Panc1 (cell line): Measurements from ENCODE around the gene MAP2K7. TPM values are rescaled to one million over a fixed set of nuclear protein-coding genes. Genes with fewer than 3 reads are reported as not detected.

Source experiments
- ATAC-seq: fragments of 200-7000 bp; cut with Tn5 transposase; 2 replicates; pipeline ENCODE4 v1.9.1; 2020; ENCODE audit warnings: mild to moderate bottlenecking, moderate library complexity
- BruUV-seq: library from RNA; stranded (reverse); fragments of 400-500 nt; replicated peaks from 2 replicates; lab custom pipeline; 2021; lab: Mats Ljungman, UMichigan
- CTCF ChIA-PET: fragments of 300-600 bp; sonication (Branson Sonifier 250); formaldehyde crosslinking; loops from one replicate; lab custom pipeline; 2022; ENCODE audit warnings: antibody characterized with exemption; lab: Charles Lee
- POLR2A ChIA-PET: fragments of 300-600 bp; sonication (Branson Sonifier 250); formaldehyde crosslinking; loops from one replicate; lab custom pipeline; 2022; ENCODE audit warnings: antibody characterized with exemption; lab: Charles Lee
- DNase-seq: peaks from one replicate; pipeline ENCODE4 v3.0.0-alpha.2; 2010; ENCODE audit warnings: low read depth, low spot score
- H3K27ac ChIP-seq: 2 replicates; pipeline ENCODE4 v1.5.1; 2011; ENCODE audit warnings: mild to moderate bottlenecking, low read length, inconsistent platforms
- H3K27me3 ChIP-seq: fragments of 200-500 bp; sonication (Bioruptor generic); 2 replicates; pipeline ENCODE4 v1.6.0; 2014; ENCODE audit warnings: low read length, inconsistent platforms; ENCODE audit not compliant: control insufficient read depth, insufficient read depth
- H3K36me3 ChIP-seq: fragments of 200-500 bp; sonication (Bioruptor generic); 2 replicates; pipeline ENCODE4 v1.5.1; 2014; ENCODE audit warnings: inconsistent platforms, mild to moderate bottlenecking, low read length, moderate library complexity; ENCODE audit not compliant: control insufficient read depth, insufficient read depth
- H3K4me1 ChIP-seq: 2 replicates; pipeline ENCODE4 v1.5.1; 2011; ENCODE audit warnings: inconsistent platforms, mild to moderate bottlenecking, low read length, moderate library complexity; ENCODE audit not compliant: control insufficient read depth, insufficient read depth
- H3K4me3 ChIP-seq, 2 experiments: 2 replicates each; pipeline ENCODE4 v1.5.1; 2011 to 2012; ENCODE audit warnings: low read depth in 2 of 2, low read length in 2 of 2, mild to moderate bottlenecking in 2 of 2, inconsistent platforms in 1 of 2, moderate library complexity in 1 of 2
- H3K9me3 ChIP-seq: fragments of 200-500 bp; sonication (Bioruptor generic); 2 replicates; pipeline ENCODE4 v1.5.1; 2014; ENCODE audit warnings: low read depth, mild to moderate bottlenecking, inconsistent platforms, low read length, moderate library complexity; ENCODE audit not compliant: control insufficient read depth, insufficient read depth
- POLR2AphosphoS5 ChIP-seq: IDR thresholded peaks from 2 replicates; pipeline ENCODE4 v1.6.1; 2012; ENCODE audit warnings: mild to moderate bottlenecking, low read depth, low read length, moderate library complexity
- SIN3A ChIP-seq: IDR thresholded peaks from 2 replicates; pipeline ENCODE4 v1.6.1; 2012; ENCODE audit warnings: low read depth, mild to moderate bottlenecking, low read length, moderate library complexity, borderline replicate concordance; ENCODE audit not compliant: insufficient read depth
- TCF7L2 ChIP-seq: IDR thresholded peaks from 2 replicates; pipeline ENCODE4 v1.6.1; 2011; ENCODE audit warnings: mild to moderate bottlenecking, low read depth, low read length, inconsistent platforms
- in situ Hi-C: cut with HindIII; loops from 2 replicates; pipeline ENCODE4 v1.10.0; 2016; ENCODE audit warnings: low sequenced_read_pairs, low pct_unique_long_range_greater_than_20kb
- intact Hi-C: fragments of 100-400 bp; cut with micrococcal nuclease; formaldehyde crosslinking; loops from one replicate; pipeline ENCODE4 v1.10.0; 2022; ENCODE audit not compliant: unreplicated experiment
- total RNA-seq: library from RNA; stranded (reverse); gene quantifications from one replicate; pipeline ENCODE4 v1.2.1, GENCODE V29; 2021; ENCODE audit not compliant: unreplicated experiment
- TF ChIP-seq, protein P1 (sequence below), 2 experiments: IDR thresholded peaks; 2 replicates each; pipeline ENCODE4 v1.6.1; 2011 to 2012; ENCODE audit warnings: low read depth in 2 of 2, control low read depth in 1 of 2, low read length in 1 of 2, mild to moderate bottlenecking in 1 of 2, moderate library complexity in 1 of 2; ENCODE audit not compliant: insufficient read depth in 1 of 2
- TF ChIP-seq, protein P2 (sequence below): fragments of 450-650 bp; IDR thresholded peaks from 2 replicates; pipeline ENCODE4 v1.5.1; 2017; ENCODE audit warnings: mild to moderate bottlenecking

Gene MAP2K7
- total RNA-seq, 1 experiment from 2014 or later: 32.9 TPM

DNA sequence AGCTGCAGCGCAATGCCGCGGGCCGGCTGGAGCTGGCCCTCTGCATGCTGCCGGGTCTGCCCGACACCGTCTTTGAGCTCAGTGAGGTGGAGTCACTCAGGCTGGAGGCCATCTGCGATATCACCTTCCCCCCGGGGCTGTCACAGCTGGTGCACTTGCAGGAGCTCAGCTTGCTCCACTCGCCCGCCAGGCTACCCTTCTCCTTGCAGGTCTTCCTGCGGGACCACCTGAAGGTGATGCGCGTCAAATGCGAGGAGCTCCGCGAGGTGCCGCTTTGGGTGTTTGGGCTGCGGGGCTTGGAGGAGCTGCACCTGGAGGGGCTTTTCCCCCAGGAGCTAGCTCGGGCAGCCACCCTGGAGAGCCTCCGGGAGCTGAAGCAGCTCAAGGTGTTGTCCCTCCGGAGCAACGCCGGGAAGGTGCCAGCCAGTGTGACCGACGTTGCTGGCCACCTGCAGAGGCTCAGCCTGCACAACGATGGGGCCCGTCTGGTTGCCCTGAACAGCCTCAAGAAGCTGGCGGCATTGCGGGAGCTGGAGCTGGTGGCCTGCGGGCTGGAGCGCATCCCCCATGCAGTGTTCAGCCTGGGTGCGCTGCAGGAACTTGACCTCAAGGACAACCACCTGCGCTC, 3.8 kb upstream of the MAP2K7 start:
- no peaks in the 10 kb centered on the region for H3K27me3 ChIP-seq
- in situ Hi-C loops: no loop called here
- DNase-seq (no peak), ATAC-seq (no peak)
- POLR2A ChIA-PET: no interaction called here
- peaks cover under 1% of the 10 kb centered on the region; the same call in 1 of the 2 replicates for H3K4me1 ChIP-seq
- no TSS peak for BruUV-seq
- TF ChIP-seq SIN3A: no peak
- TF ChIP-seq TCF7L2: no peak
- no peak for TF ChIP-seq POLR2AphosphoS5
- TF ChIP-seq, protein P1, sequence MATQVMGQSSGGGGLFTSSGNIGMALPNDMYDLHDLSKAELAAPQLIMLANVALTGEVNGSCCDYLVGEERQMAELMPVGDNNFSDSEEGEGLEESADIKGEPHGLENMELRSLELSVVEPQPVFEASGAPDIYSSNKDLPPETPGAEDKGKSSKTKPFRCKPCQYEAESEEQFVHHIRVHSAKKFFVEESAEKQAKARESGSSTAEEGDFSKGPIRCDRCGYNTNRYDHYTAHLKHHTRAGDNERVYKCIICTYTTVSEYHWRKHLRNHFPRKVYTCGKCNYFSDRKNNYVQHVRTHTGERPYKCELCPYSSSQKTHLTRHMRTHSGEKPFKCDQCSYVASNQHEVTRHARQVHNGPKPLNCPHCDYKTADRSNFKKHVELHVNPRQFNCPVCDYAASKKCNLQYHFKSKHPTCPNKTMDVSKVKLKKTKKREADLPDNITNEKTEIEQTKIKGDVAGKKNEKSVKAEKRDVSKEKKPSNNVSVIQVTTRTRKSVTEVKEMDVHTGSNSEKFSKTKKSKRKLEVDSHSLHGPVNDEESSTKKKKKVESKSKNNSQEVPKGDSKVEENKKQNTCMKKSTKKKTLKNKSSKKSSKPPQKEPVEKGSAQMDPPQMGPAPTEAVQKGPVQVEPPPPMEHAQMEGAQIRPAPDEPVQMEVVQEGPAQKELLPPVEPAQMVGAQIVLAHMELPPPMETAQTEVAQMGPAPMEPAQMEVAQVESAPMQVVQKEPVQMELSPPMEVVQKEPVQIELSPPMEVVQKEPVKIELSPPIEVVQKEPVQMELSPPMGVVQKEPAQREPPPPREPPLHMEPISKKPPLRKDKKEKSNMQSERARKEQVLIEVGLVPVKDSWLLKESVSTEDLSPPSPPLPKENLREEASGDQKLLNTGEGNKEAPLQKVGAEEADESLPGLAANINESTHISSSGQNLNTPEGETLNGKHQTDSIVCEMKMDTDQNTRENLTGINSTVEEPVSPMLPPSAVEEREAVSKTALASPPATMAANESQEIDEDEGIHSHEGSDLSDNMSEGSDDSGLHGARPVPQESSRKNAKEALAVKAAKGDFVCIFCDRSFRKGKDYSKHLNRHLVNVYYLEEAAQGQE (IDR thresholded peaks at IDR 0.05; ENCODE audit: insufficient read depth in 1 of 2, low read depth in 2 of 2, low read length in 1 of 2): no peak
- TF ChIP-seq, protein P2, sequence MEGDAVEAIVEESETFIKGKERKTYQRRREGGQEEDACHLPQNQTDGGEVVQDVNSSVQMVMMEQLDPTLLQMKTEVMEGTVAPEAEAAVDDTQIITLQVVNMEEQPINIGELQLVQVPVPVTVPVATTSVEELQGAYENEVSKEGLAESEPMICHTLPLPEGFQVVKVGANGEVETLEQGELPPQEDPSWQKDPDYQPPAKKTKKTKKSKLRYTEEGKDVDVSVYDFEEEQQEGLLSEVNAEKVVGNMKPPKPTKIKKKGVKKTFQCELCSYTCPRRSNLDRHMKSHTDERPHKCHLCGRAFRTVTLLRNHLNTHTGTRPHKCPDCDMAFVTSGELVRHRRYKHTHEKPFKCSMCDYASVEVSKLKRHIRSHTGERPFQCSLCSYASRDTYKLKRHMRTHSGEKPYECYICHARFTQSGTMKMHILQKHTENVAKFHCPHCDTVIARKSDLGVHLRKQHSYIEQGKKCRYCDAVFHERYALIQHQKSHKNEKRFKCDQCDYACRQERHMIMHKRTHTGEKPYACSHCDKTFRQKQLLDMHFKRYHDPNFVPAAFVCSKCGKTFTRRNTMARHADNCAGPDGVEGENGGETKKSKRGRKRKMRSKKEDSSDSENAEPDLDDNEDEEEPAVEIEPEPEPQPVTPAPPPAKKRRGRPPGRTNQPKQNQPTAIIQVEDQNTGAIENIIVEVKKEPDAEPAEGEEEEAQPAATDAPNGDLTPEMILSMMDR: no peak
- H3K9me3 ChIP-seq: no peaks in the 10 kb centered on the region
- H3K27ac ChIP-seq: no peak overlapping the region
- H3K36me3 ChIP-seq: no peaks in the 10 kb centered on the region; the same call in 1 of the 2 replicates
- CTCF ChIA-PET: interaction anchor here (0.5 kb wide), 1 partner anchor 521 kb away, joined by 4 read pairs; no protein-coding TSS in a partner anchor
- H3K4me3 ChIP-seq: no peak overlapping the region
- intact Hi-C loops: no loop called here

DNA sequence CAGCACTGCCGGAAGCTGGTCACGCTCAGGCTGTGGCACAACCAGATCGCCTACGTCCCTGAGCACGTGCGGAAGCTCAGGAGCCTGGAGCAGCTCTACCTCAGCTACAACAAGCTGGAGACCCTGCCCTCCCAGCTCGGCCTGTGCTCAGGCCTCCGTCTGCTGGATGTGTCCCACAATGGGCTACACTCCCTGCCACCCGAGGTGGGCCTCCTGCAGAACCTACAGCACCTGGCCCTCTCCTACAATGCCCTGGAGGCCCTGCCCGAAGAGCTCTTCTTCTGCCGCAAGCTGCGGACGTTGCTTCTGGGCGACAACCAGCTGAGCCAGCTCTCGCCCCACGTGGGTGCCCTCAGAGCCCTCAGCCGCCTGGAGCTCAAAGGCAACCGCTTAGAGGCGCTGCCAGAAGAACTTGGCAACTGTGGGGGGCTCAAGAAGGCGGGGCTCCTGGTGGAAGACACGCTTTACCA, 3.2 kb upstream of the MAP2K7 start:
- CTCF ChIA-PET: no interaction called here
- no TSS peak for BruUV-seq
- no peak overlapping the region for H3K4me3 ChIP-seq
- H3K27ac ChIP-seq: no peak overlapping the region
- POLR2A ChIA-PET: no interaction called here
- H3K9me3 ChIP-seq: no peaks in the 10 kb centered on the region
- intact Hi-C loops: no loop called here
- TF ChIP-seq, protein P1 (IDR thresholded peaks at IDR 0.05; ENCODE audit: insufficient read depth in 1 of 2, low read depth in 2 of 2, low read length in 1 of 2): no peak
- TF ChIP-seq SIN3A: no peak
- TF ChIP-seq, protein P2: no peak
- no peak for TF ChIP-seq POLR2AphosphoS5
- TF ChIP-seq TCF7L2: no peak
- no peak for ATAC-seq
- H3K36me3 ChIP-seq: no peaks in the 10 kb centered on the region; the same call in 1 of the 2 replicates
- no peak for DNase-seq
- peaks cover 6% of the 10 kb centered on the region; the same call in 1 of the 2 replicates for H3K4me1 ChIP-seq
- H3K27me3 ChIP-seq: no peaks in the 10 kb centered on the region
- in situ Hi-C loops: no loop called here
